H1 (cell line): ENCODE data around the gene RPP30. TPM values are rescaled to one million over a fixed set of nuclear protein-coding genes. Genes with fewer than 3 reads are reported as not detected.

Source experiments
- CTCF ChIA-PET: fragments of 300-600 bp; sonication (Branson Sonifier 250); formaldehyde crosslinking; loops from one replicate; lab custom pipeline; 2021; ENCODE audit not compliant: partially characterized antibody; lab: Charles Lee
- POLR2A ChIA-PET: fragments of 300-600 bp; sonication (Branson Sonifier 250); formaldehyde crosslinking; loops from one replicate; lab custom pipeline; 2021; ENCODE audit warnings: inconsistent platforms; ENCODE audit not compliant: partially characterized antibody; lab: Charles Lee
- DNase-seq, 2 experiments: peaks; one replicate each; pipeline versions ENCODE4 v3.0.0 to v3.0.0-alpha.2; 2010 to 2022; ENCODE audit warnings: low spot score in 2 of 2, low read depth in 1 of 2, mixed read lengths in 1 of 2
- FAIRE-seq: peaks from 2 replicates; lab custom pipeline; 2011; peaks lifted over from hg19 to GRCh38; lab: Jason Lieb, UNC
- H2AFZ ChIP-seq: 2 replicates; pipeline ENCODE4 v1.8.1; 2012; ENCODE audit warnings: low read length, inconsistent platforms
- H2AK5ac ChIP-seq: 2 replicates; pipeline ENCODE4 v1.6.1; 2013; ENCODE audit warnings: low read depth, low read length
- H2BK120ac ChIP-seq: replicated peaks from 2 replicates; pipeline ENCODE3; 2013; ENCODE audit warnings: low read depth, low read length, inconsistent platforms
- H2BK12ac ChIP-seq: 2 replicates; pipeline ENCODE4 v1.6.1; 2013; ENCODE audit warnings: low read depth, low read length
- H2BK15ac ChIP-seq: 2 replicates; pipeline ENCODE4 v1.6.1; 2013; ENCODE audit warnings: low read length
- H2BK20ac ChIP-seq: 2 replicates; pipeline ENCODE4 v1.6.1; 2013; ENCODE audit warnings: low read length
- H2BK5ac ChIP-seq: 2 replicates; pipeline ENCODE4 v1.6.1; 2013; ENCODE audit warnings: low read depth, low read length
- H3K14ac ChIP-seq: 2 replicates; pipeline ENCODE4 v1.6.1; 2013; ENCODE audit warnings: inconsistent platforms; ENCODE audit not compliant: insufficient read length
- H3K18ac ChIP-seq: 2 replicates; pipeline ENCODE4 v1.6.1; 2013; ENCODE audit warnings: low read length; ENCODE audit errors: extremely low read depth
- H3K23ac ChIP-seq: 2 replicates; pipeline ENCODE4 v1.6.1; 2013; ENCODE audit warnings: inconsistent platforms; ENCODE audit not compliant: insufficient read length
- H3K23me2 ChIP-seq: 2 replicates; pipeline ENCODE4 v1.6.1; 2013; ENCODE audit warnings: low read depth, low read length
- H3K27ac ChIP-seq: 2 replicates; pipeline ENCODE4 v1.6.1; 2011; ENCODE audit warnings: low read depth, low read length, inconsistent platforms
- H3K27me3 ChIP-seq, 4 experiments: replicated peaks in 1 of 4; 1 replicate in 1 of 4; 2 replicates in 3 of 4; pipeline versions ENCODE4 v1.6.1 to v1.8.1; 2011 to 2013; ENCODE audit warnings: low read length in 3 of 4, mild to moderate bottlenecking in 3 of 4, inconsistent platforms in 2 of 4, mixed read lengths in 2 of 4, moderate library complexity in 1 of 4; ENCODE audit not compliant: control insufficient read depth in 3 of 4, insufficient read depth in 3 of 4; ENCODE audit errors: extremely low read depth in 1 of 4
- H3K36me3 ChIP-seq, 4 experiments: 2 replicates each; pipeline versions ENCODE4 v1.6.1 to v1.8.1; 2011 to 2013; ENCODE audit warnings: mild to moderate bottlenecking in 4 of 4, low read length in 3 of 4, moderate library complexity in 2 of 4, control low read depth in 1 of 4, inconsistent platforms in 1 of 4; ENCODE audit not compliant: insufficient read depth in 4 of 4, control insufficient read depth in 2 of 4
- H3K4ac ChIP-seq: replicated peaks from 2 replicates; pipeline ENCODE3; 2013; ENCODE audit warnings: low read length, low read depth, mixed read lengths, inconsistent platforms; ENCODE audit not compliant: insufficient read length
- H3K4me1 ChIP-seq, 4 experiments: replicated peaks in 1 of 4; 1 replicate in 1 of 4; 2 replicates in 3 of 4; pipeline versions ENCODE4 v1.6.1 to v1.8.1; 2011 to 2013; ENCODE audit warnings: low read length in 3 of 4, inconsistent platforms in 2 of 4, mixed read lengths in 1 of 4; ENCODE audit not compliant: insufficient read depth in 4 of 4, control insufficient read depth in 3 of 4
- H3K4me2 ChIP-seq, 2 experiments: 2 replicates each; pipeline versions ENCODE4 v1.6.1 to v1.8.1; 2011 to 2013; ENCODE audit warnings: low read depth in 2 of 2, low read length in 2 of 2, control low read depth in 1 of 2, inconsistent platforms in 1 of 2, mild to moderate bottlenecking in 1 of 2; ENCODE audit not compliant: insufficient read depth in 1 of 2
- H3K4me3 ChIP-seq, 4 experiments: fragments of 200-600, 300-600 bp in 1 of 4; sonication (generic), shearing (Covaris generic), sonication (Bioruptor Twin) in 1 of 4; 2 replicates each; pipeline versions ENCODE4 v1.5.1 to v1.8.1; 2011 to 2016; ENCODE audit warnings: low read length in 4 of 4, low read depth in 3 of 4, control low read depth in 2 of 4, inconsistent platforms in 2 of 4, mild to moderate bottlenecking in 2 of 4, mixed read lengths in 1 of 4, moderate library complexity in 1 of 4; ENCODE audit not compliant: insufficient read depth in 2 of 4; ENCODE audit errors: extremely low read depth in 1 of 4
- H3K56ac ChIP-seq: replicated peaks from 2 replicates; pipeline ENCODE3; 2013; ENCODE audit warnings: low read depth, mild to moderate bottlenecking, mixed read lengths, low read length, inconsistent platforms; ENCODE audit not compliant: insufficient read length
- H3K79me1 ChIP-seq: 2 replicates; pipeline ENCODE4 v1.6.1; 2013; ENCODE audit warnings: low read depth, low read length, control low read depth
- H3K79me2 ChIP-seq, 2 experiments: 2 replicates each; pipeline versions ENCODE4 v1.6.1 to v1.8.1; 2012 to 2013; ENCODE audit warnings: low read length in 2 of 2, mild to moderate bottlenecking in 2 of 2, inconsistent platforms in 1 of 2; ENCODE audit not compliant: insufficient read depth in 2 of 2, control insufficient read depth in 1 of 2
- H3K9ac ChIP-seq, 4 experiments: replicated peaks in 1 of 4; 1 replicate in 1 of 4; 2 replicates in 3 of 4; pipeline versions ENCODE4 v1.6.1 to v1.8.1; 2011 to 2013; ENCODE audit warnings: low read depth in 3 of 4, low read length in 3 of 4, control low read depth in 2 of 4, mild to moderate bottlenecking in 2 of 4, moderate library complexity in 2 of 4, inconsistent platforms in 1 of 4; ENCODE audit errors: extremely low read depth in 1 of 4
- H3K9me3 ChIP-seq, 2 experiments: 2 replicates each; pipeline versions ENCODE4 v1.6.1 to v1.8.1; 2012 to 2013; ENCODE audit warnings: mild to moderate bottlenecking in 2 of 2, moderate library complexity in 2 of 2, control low read depth in 1 of 2, inconsistent platforms in 1 of 2, low read depth in 1 of 2, low read length in 1 of 2, mixed read lengths in 1 of 2; ENCODE audit not compliant: insufficient read depth in 2 of 2
- H4K20me1 ChIP-seq, 2 experiments: replicated peaks in 1 of 2; 2 replicates each; pipeline versions ENCODE3 to v1.8.1; 2011 to 2013; ENCODE audit warnings: inconsistent platforms in 2 of 2, low read length in 2 of 2, mild to moderate bottlenecking in 1 of 2; ENCODE audit not compliant: insufficient read depth in 2 of 2, control insufficient read depth in 1 of 2
- H4K5ac ChIP-seq: 2 replicates; pipeline ENCODE4 v1.6.1; 2013; ENCODE audit warnings: low read length, low read depth, mixed read lengths, inconsistent platforms; ENCODE audit not compliant: insufficient read length
- H4K8ac ChIP-seq: 2 replicates; pipeline ENCODE4 v1.8.0; 2013; ENCODE audit warnings: mild to moderate bottlenecking, moderate library complexity, low read length, inconsistent platforms; ENCODE audit not compliant: insufficient read depth; ENCODE audit errors: extremely low read depth
- H4K91ac ChIP-seq: replicated peaks from 2 replicates; pipeline ENCODE3; 2013; ENCODE audit warnings: low read length, mixed read lengths, inconsistent platforms; ENCODE audit not compliant: insufficient read length
- CHD1 ChIP-seq: IDR thresholded peaks from 2 replicates; pipeline ENCODE4 v1.6.1; 2012; ENCODE audit warnings: low read depth, low read length, improper control_type of control experiment
- CTBP2 ChIP-seq: IDR thresholded peaks from 2 replicates; pipeline ENCODE4 v1.7.0; 2011; ENCODE audit warnings: borderline replicate concordance, mild to moderate bottlenecking, moderate library complexity, mixed read lengths, low read length; ENCODE audit not compliant: insufficient read depth, insufficient read length
- GTF2F1 ChIP-seq: IDR thresholded peaks from 2 replicates; pipeline ENCODE4 v1.6.1; 2012; ENCODE audit warnings: low read depth, low read length, improper control_type of control experiment, borderline replicate concordance
- RAD21 ChIP-seq, 2 experiments: IDR thresholded peaks in 1 of 2; conservative IDR thresholded peaks in 1 of 2; 2 replicates each; pipeline ENCODE4 v1.6.1; 2011; ENCODE audit warnings: low read depth in 2 of 2, low read length in 2 of 2, improper control_type of control experiment in 1 of 2, inconsistent platforms in 1 of 2, mild to moderate bottlenecking in 1 of 2, moderate library complexity in 1 of 2
- SIX5 ChIP-seq: IDR thresholded peaks from 2 replicates; pipeline ENCODE4 v1.6.1; 2011; ENCODE audit warnings: mild to moderate bottlenecking, low read depth, low read length
- TAF7 ChIP-seq: optimal IDR thresholded peaks from 2 replicates; pipeline ENCODE3; 2011; ENCODE audit warnings: low read depth, mild to moderate bottlenecking, inconsistent platforms, low read length, moderate library complexity, borderline replicate concordance
- WGBS, 2 experiments: shearing (Covaris generic) in 1 of 2; methylation state at CpG; one replicate each; pipeline versions ENCODE4 v1.1.6 to v1.1.7; 2013 to 2015; ENCODE audit warnings: low lambda C conversion rate in 2 of 2, mixed read lengths in 2 of 2, inconsistent platforms in 1 of 2, low coverage in 1 of 2, missing lambda C conversion rate in 1 of 2; ENCODE audit not compliant: insufficient replicate concordance in 2 of 2, insufficient coverage in 1 of 2, insufficient read length in 1 of 2; ENCODE audit errors: extremely low coverage in 1 of 2, missing lambda C conversion rate in 1 of 2; 5-methylcytosine and 5-hydroxymethylcytosine counted together
- long read RNA-seq, 2 experiments: library from RNA in 1 of 2; library from capped mRNA in 1 of 2; stranded (forward); transcript quantifications; one replicate each; pipeline ENCODE4 v2.0.0, GENCODE V29; 2021; ENCODE audit warnings: inconsistent platforms in 1 of 2
- polyA minus RNA-seq, 3 experiments: library from RNA; depleted of rRNA, polyadenylated mRNA; stranded (reverse); fragments of >200 nt; gene quantifications; 1 replicate in 2 of 3; 2 replicates in 1 of 3; pipeline ENCODE4 v1.2.3, GENCODE V29; 2011
- polyA plus RNA-seq, 7 experiments: library from polyadenylated mRNA; depleted of rRNA in 3 of 7; stranded (reverse) in 5 of 7; unstranded in 2 of 7; fragments of >200 nt in 5 of 7; fragments of 200-250 nt in 2 of 7; gene quantifications; 1 replicate in 5 of 7; 2 replicates in 1 of 7; 4 replicates in 1 of 7; pipeline versions ENCODE4 v1.2.1 to v1.2.3, GENCODE V29; 2011 to 2013; ENCODE audit warnings: missing spikeins in 2 of 7, mixed read lengths in 2 of 7
- total RNA-seq: library from RNA; stranded (reverse); fragmentation: NEBNext Ultra II Directional; extraction: Animal tissue kit (Norgen Biotek cat#: 25700); gene quantifications from 2 replicates; pipeline ENCODE4 v1.2.1, GENCODE V29; 2021

Gene RPP30
- total RNA-seq, result 76.7 and 79.7 TPM in 2 replicates
- 20.9 and 38.9 TPM in 2 replicates for polyA plus RNA-seq (2011; rRNA removed)
- 34.4 TPM for polyA plus RNA-seq (2011; cell fraction: cytosol; rRNA removed)
- 15.8 TPM for polyA plus RNA-seq (2011; cell fraction: nucleus; rRNA removed)
- 61.9 to 112 TPM (median 66.5 TPM) in 4 replicates for polyA plus RNA-seq (2012, experiment 1 of 2)
- polyA plus RNA-seq (2012, experiment 2 of 2), result 75.7 TPM
- 66.8 TPM for polyA plus RNA-seq (2013, experiment 1 of 2)
- 67.9 TPM for polyA plus RNA-seq (2013, experiment 2 of 2)
- 47.4 and 51.0 TPM in 2 replicates for polyA minus RNA-seq (2011; rRNA and poly(A)+ RNA removed)
- 28.5 TPM for polyA minus RNA-seq (2011; cell fraction: cytosol; rRNA and poly(A)+ RNA removed)
- 47.9 TPM for polyA minus RNA-seq (2011; cell fraction: nucleus; rRNA and poly(A)+ RNA removed)
- long read RNA-seq, experiment 1, transcript RPP30-202 (11 exons, 2,589 nt), result major isoform, 68 of 100 reads
- long read RNA-seq, experiment 1, partial matches to known transcripts, result 13 of 100 reads
- long read RNA-seq, experiment 1, other reads (novel, unspliced or antisense), result 19 of 100 reads
- long read RNA-seq, experiment 2, transcript RPP30-202 (11 exons, 2,589 nt), result major isoform, 133 of 168 reads
- long read RNA-seq, experiment 2, partial matches to known transcripts, result 4 of 168 reads
- long read RNA-seq, experiment 2, other reads (novel, unspliced or antisense), result 30 of 168 reads

GRCh38 chr10:90871766-90872647 lies at the start of gene RPP30:
RPP30 (plus strand) TSS chr10:90871974; CDS start chr10:90871987, 13 bp downstream.
- Histone ChIP-seq H3K4ac (peak within 1 kb of the TSS; percentile 41), H3K27me3 (no peaks in the 10 kb centered on the region), H2BK15ac (no peak within 1 kb of the TSS), H3K79me2 (peaks cover 9 to 30% of the 10 kb centered on the region in 2 experiments), H2BK120ac (no peak within 1 kb of the TSS), H2AFZ (peak within 1 kb of the TSS; percentile 98), H3K18ac (peak within 1 kb of the TSS; percentile 78; the same call in 1 of the 2 replicates), H2AK5ac (no peak within 1 kb of the TSS), H3K4me1 (peaks cover 0 to 5% (median 2%) of the 10 kb centered on the region in 4 experiments; a peak in 4 of 7 replicates), H3K27ac (peak within 1 kb of the TSS; percentile 80), H2BK5ac (peak within 1 kb of the TSS; percentile 83; the same call in 1 of the 2 replicates), H3K9ac (peak within 1 kb of the TSS; percentile 94 to 96 (median 95)), H2BK12ac (peak within 1 kb of the TSS; percentile 56; the same call in 1 of the 2 replicates), H3K36me3 (peaks cover 2 to 20% (median 12%) of the 10 kb centered on the region in 4 experiments; a peak in 6 of 8 replicates), H4K5ac (no peak within 1 kb of the TSS), H2BK20ac (no peak within 1 kb of the TSS), H3K23me2 (peaks cover 6% of the 10 kb centered on the region; the same call in 1 of the 2 replicates), H3K23ac (no peak within 1 kb of the TSS), H4K20me1 (no peaks in the 10 kb centered on the region), H3K79me1 (no peaks in the 10 kb centered on the region), H3K9me3 (peaks cover 4 to 10% of the 10 kb centered on the region in 2 experiments; a peak in 2 of 4 replicates), H4K91ac (peak within 1 kb of the TSS; percentile 0), H3K4me3 (peak within 1 kb of the TSS; percentile 90 to 99 (median 96)), H3K4me2 (peak within 1 kb of the TSS; percentile 88 to 95), H4K8ac (peak within 1 kb of the TSS; percentile 94; the same call in 1 of the 2 replicates), H3K56ac (no peak within 1 kb of the TSS), H3K14ac (no peak within 1 kb of the TSS)
- no peak for FAIRE-seq
- peak in 1 of 2 experiments; percentile 88 for DNase-seq
- POLR2A ChIA-PET, result interaction anchor here (0.7 to 2.1 kb wide), 11 partner anchors 8 to 1088 kb away, joined by 3 to 6 read pairs (median 3); partner anchors contain the start of gene HTR7
- CTCF ChIA-PET, result interaction anchor here (0.7 to 3.2 kb wide), 13 partner anchors 9 to 378 kb away, joined by 3 to 20 read pairs (median 3); no protein-coding TSS in a partner anchor
- WGBS, 2 experiments, result 3% methylated on average over 38 of the region's 43 CpGs; no CpG with 5 or more reads in 1 of the 2 experiments
- TF ChIP-seq CTBP2 (no peak), CHD1 (no peak), SIX5 (peak; percentile 71), TAF7 (no peak), RAD21 (IDR thresholded peaks at IDR 0.05 in 1 of 2, conservative IDR thresholded peaks at IDR 0.05 in 1 of 2; ENCODE audit: low read depth in 2 of 2, low read length in 2 of 2) (no peak), GTF2F1 (peak; percentile 7; the same call in 1 of the 2 replicates)
